Measurements from ENCODE around the gene PRRG2. TPM values are rescaled to one million over a fixed set of nuclear protein-coding genes. Genes with fewer than 3 reads are reported as not detected.

Gene PRRG2
- total RNA-seq, 1 experiment from 2014 or later, result 0.29 TPM

DNA sequence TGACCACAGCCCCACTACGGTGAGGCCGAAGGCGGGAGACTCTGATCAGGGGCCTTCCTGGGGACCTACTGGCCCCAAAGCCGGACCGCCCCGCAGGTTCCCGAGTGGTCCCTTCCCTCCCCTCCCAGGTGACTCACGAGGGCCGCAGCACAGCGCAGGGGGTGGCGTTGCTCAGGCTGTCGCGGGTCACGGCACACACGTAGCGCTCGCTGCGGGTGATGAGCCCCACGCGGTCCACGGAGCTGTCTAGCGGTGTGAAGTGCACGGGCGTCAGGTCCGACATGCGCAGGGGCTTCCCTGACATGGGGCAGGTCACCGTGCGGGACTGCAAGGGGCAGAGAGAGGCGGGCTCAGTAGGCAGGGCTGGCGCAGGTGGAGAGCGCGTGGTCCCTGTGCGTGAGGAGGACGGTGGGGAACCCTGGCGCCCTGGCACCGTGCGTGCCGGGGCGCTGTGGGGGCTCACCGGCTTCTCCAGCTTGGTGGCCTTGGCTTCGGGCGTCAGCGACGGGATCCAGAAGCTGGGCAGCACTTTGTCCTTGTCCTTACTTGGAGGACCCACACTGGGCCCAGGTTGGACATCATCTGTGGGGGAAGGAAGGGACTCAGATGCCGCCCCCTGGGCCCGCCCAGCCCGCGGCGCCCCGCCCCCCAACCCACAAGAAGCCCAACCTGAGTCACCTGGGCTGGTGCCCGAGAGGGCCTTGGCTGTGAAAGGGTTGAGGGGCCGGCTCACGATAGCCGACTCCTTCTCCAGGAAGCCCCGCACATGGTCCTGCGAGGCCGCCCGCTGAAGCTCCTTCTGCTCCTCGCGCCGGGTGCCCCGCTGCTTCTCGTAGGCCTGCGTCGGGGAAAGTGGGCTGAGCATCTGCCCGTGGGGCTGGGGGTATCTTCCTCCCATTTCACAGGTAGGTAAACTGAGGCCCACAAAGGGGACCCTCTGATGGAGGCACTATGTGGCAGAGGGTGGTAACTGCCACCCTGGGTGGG lies 24.4 kb upstream of the PRRG2 start:
- no peak for DNase-seq (ENCODE audit: low read depth)

- DNase-seq (ENCODE audit: low read depth), result no peak
Observed at GRCh38 chr19:49557641-49558325, 23.3 kb upstream of the PRRG2 start.

DNA sequence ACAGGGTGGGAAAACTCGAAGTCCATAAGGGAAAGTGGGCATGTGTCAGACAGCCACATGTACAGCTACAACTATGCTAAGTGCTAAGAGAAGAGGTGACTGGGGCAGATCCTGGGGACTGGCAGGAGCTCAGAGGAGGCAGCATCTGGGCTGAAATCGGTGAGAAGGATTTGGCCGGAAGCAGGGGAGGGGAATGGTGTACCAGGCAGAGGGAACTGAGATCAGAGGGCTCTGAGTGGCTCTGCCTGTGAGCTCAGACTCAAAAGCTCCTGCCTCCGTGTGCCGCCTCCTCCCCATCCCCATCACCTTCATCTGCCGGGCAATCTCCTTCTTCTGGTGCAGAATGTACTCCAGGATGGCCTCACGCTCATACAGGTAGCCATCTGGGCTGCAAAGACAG lies 22.5 kb upstream of the PRRG2 start:
- no peak for DNase-seq (ENCODE audit: low read depth)

GRCh38 chr19:49559443-49559842 lies 21.7 kb upstream of the PRRG2 start:
- DNase-seq (ENCODE audit: low read depth), result no peak

DNA sequence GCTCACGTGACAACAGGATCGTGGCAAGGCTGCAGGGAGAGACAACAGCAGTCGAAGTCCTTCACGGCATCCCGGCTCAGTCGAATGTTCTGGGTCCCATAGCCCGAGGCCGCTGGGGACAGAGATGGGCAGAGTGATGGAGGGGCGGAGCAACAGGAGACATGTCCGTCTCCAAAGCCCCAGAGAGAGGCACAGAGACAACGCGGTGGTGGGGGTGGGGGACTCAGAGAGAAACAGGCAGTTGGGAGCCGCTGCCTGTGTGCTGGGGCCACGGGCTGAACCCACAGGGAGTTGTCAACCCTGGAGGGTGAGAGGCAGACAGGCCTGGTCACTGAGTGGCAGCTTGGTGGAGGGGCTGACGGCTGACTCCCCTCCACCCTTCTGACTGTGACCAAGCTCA lies 21.2 kb upstream of the PRRG2 start:
- DNase-seq (ENCODE audit: low read depth), result no peak

- DNase-seq (ENCODE audit: low read depth), result peak; percentile 38
Observed at GRCh38 chr19:49560358-49560900, 20.7 kb upstream of the PRRG2 start.

DNA sequence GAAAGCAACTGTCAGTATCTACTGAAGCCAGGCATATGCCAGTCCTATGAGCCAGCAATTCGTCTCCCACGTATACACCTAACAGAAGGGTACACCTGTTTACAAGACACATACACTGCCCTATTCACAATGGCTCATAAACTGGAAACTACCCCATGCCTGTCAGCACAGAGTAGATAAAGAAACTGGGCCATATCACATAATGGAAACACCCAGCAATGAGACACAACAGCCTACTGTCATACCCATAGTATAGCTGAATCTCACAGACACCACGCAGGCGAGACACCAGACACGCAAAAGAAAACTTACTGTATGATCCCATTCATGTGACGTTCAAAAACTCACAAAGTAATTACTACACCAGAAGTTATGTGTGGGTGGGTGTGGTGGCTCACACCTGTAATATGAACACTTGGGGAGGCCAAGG lies 16.5 kb upstream of the PRRG2 start:
- DNase-seq (ENCODE audit: low read depth), result no peak

- no peak for DNase-seq (ENCODE audit: low read depth)
Observed at GRCh38 chr19:49565261-49565660, 15.9 kb upstream of the PRRG2 start.

GRCh38 chr19:49566302-49566701 lies 14.8 kb upstream of the PRRG2 start:
- no peak for DNase-seq (ENCODE audit: low read depth)

GRCh38 chr19:49567861-49568441 lies 13.2 kb upstream of the PRRG2 start:
- no peak for DNase-seq (ENCODE audit: low read depth)

DNA sequence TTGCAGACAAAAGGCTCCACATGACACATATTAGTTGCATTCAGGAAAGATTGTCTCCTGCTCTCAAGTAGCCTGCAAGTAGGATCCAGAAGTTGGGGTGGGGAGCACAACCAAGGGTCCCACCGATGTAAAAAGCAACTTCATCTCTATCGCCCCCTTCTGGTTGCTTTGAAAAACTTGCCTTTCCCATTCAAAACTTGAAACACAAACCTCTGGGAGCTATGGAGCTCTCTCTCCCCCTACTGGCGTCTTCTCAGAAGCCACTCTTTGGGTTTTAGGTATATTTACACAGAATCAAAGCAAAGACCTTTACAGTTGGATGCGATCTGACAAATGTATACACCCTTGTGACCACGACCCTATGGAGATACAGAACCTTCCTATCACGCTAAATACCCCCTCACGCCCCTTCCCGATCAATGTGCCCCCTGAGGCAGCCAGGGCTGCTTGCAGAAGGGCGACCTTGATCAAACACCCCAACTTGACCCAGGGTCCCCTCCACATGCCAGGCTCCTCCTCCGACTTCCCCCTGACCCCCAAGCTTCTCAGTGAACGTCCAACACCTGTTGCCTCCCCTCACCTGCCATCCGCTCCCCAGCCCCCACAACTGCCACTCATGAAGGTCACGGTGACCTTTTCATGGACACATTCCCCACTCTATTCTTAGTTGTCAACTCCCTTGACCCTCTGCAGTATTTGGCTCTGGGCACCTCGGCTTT lies 10.8 kb upstream of the PRRG2 start:
- DNase-seq (ENCODE audit: low read depth), result peak; percentile 79

GRCh38 chr19:49570997-49571676 lies 10.0 kb upstream of the PRRG2 start:
- no peak for DNase-seq (ENCODE audit: low read depth)

DNA sequence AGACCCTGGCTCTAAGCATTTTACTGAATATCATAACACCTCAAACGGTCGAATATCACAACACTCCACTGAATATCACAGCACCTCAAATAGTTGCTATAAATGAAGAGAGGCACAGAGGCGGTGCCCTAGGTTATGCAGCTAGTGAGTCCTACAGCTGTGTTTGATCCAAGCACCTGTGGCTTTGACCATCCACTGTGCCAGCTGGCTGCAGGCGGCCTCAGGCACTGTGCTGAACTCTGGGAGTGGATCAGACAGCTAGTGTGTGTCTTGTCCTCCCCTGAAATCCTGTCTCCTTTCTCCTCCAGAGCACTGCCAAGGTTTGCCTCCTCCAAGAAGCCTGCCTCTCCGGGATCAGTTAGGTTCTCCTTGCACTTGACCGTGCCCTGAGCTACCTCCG lies 8.1 kb upstream of the PRRG2 start:
- no peak for DNase-seq (ENCODE audit: low read depth)

DNA sequence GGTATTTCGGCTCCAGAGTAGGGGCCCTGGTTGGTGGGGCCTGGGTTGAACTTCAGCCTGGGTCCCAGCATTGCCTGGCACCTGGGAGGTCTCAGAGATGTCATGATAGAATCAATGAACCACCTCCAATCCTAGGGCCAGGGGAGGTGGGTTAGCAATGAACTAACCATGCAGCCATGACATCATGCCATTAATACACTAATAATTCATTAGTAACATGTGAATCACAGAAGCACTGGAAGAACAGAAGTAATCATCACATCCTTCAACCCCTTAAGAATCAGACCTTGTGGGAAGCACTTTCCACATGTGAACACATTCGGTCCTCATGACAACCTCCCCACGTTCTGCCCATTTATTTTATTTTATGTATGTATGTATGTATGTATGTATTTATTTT lies 7.7 kb upstream of the PRRG2 start:
- DNase-seq (ENCODE audit: low read depth), result no peak

- DNase-seq (ENCODE audit: low read depth), result peak; percentile 48
Observed at GRCh38 chr19:49574206-49574755, 6.8 kb upstream of the PRRG2 start.

- peak; percentile 7 for DNase-seq (ENCODE audit: low read depth)
Observed at GRCh38 chr19:49579193-49579592, 1.9 kb upstream of the PRRG2 start.

- no peak for DNase-seq (ENCODE audit: low read depth)
Observed at GRCh38 chr19:49579947-49580263, 1.2 kb upstream of the PRRG2 start.

DNA sequence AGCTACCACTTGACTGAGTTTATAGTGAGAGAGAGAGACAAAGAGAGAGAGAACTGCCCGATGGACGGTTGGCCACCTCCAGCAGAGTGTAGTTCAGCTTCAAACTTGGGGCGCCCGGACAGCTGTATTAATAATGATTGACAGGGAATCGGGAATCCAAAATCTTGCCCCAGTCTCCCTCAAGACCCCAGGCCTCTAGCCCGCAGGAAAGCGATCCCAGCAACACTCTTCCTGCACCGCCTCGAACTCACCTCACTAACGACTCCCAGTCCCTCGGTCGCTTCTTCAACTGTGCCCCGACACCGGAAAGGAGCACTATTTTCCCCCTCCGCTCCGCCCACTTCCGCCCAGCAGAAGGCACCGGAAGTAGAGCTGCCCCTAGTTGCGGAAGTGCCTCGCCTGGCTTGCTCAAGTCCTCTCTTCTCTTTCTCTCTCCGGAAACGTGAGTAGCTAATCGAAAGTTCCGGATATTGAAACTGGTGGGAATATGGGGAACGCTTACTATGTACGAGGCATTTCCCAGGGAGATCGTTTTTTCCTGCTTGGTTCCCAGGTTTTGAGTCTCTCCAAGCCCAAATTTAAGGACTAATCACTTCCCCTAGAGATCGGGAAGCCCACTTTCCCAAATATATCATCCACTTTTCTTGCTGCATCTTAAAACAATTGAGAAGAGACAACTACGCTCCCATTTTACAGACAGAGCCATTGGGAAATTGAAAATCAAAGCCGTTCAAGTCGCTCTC lies 681 bp upstream of the PRRG2 start, which contains the start of gene NOSIP:
Gene NOSIP (minus strand): TSS at position 293 of the 743 bp plus-strand sequence. CDS start 19,865 bp downstream, outside the sequence.
- DNase-seq (ENCODE audit: low read depth), result peak; percentile 94

- DNase-seq (ENCODE audit: low read depth), result no peak
Observed at GRCh38 chr19:49583239-49583638, 2.1 kb downstream of the PRRG2 start.

DNA sequence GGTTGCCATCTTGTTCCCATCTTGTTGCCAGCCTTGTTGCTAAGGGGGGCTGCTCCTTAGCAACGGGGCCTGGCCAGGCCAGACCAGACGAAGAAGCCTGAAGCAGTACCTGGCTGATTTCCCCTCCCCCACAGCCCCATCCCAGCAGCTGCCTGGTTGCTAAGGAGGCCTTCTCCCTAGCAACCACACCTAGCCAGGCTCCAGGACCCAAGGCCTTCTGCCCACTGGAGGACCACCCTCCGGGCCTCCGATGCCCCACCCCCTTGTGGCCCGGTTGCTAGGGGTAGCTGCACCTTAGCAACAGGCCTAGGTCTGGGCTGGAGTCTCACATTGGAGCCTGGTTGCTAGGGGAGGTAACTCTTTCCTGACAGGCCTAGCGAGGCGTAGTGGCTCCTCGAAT lies 3.9 kb downstream of the PRRG2 start:
- no peak for DNase-seq (ENCODE audit: low read depth)
